ENCODE measurements around the gene C3orf80.
A peak's percentile ranks its signal among the peaks of the same experiment; 100 is the strongest.
"Not testable (repeated sequence)": the region's sequence is repeated elsewhere in the genome, so short reads cannot be mapped to it uniquely, and the experiment has no call there.

C3orf80 gene

GRCh38 chr3:160226026-160226907 lies 1.0 kb downstream of the C3orf80 start:
- Histone ChIP-seq H3K4me1 (ENCODE audit: control insufficient read depth in 1 of 2, insufficient read depth in 1 of 2, low read depth in 1 of 2, low read length in 1 of 2) (peaks cover 13 to 32% of the 10 kb centered on the region in 2 experiments), H3K27ac (no peak overlapping the region), H3K9me3 (no peaks in the 10 kb centered on the region), H3K36me3 (no peaks in the 10 kb centered on the region), H3K4me3 (ENCODE audit: low read depth in 1 of 2, low read length in 1 of 2) (peak overlapping the region; percentile 21 to 34), H3K27me3 (peaks cover 85% of the 10 kb centered on the region)
- no peak for TF ChIP-seq CTCF (IDR thresholded peaks at IDR 0.05)

- no peak for TF ChIP-seq CTCF (IDR thresholded peaks at IDR 0.05)
- no peaks in the 10 kb centered on the region for H3K36me3 ChIP-seq
- H3K9me3 ChIP-seq, result no peaks in the 10 kb centered on the region
- H3K27ac ChIP-seq, result no peak overlapping the region
- peaks cover 73% of the 10 kb centered on the region for H3K27me3 ChIP-seq
- H3K4me3 ChIP-seq (ENCODE audit: low read depth in 1 of 2, low read length in 1 of 2), result no peak overlapping the region
- H3K4me1 ChIP-seq (ENCODE audit: control insufficient read depth in 1 of 2, insufficient read depth in 1 of 2, low read depth in 1 of 2, low read length in 1 of 2), result peaks cover 13 to 32% of the 10 kb centered on the region in 2 experiments
Observed at GRCh38 chr3:160227419-160227818, 2.2 kb downstream of the C3orf80 start.

GRCh38 chr3:160232014-160232413 lies 6.8 kb downstream of the C3orf80 start:
- Histone ChIP-seq H3K4me1 (ENCODE audit: control insufficient read depth in 1 of 2, insufficient read depth in 1 of 2, low read depth in 1 of 2, low read length in 1 of 2) (peaks cover 0 to 2% of the 10 kb centered on the region in 2 experiments), H3K36me3 (no peaks in the 10 kb centered on the region), H3K27me3 (peaks cover 27% of the 10 kb centered on the region), H3K27ac (no peak overlapping the region), H3K9me3 (no peaks in the 10 kb centered on the region), H3K4me3 (ENCODE audit: low read depth in 1 of 2, low read length in 1 of 2) (no peak overlapping the region)
- no peak for TF ChIP-seq CTCF (IDR thresholded peaks at IDR 0.05)

- not testable (repeated sequence) for H3K36me3 ChIP-seq; H3K27ac ChIP-seq; H3K4me1 ChIP-seq (ENCODE audit: control insufficient read depth in 1 of 2, insufficient read depth in 1 of 2, low read depth in 1 of 2, low read length in 1 of 2); H3K27me3 ChIP-seq; H3K9me3 ChIP-seq; H3K4me3 ChIP-seq (ENCODE audit: low read depth in 1 of 2, low read length in 1 of 2)
Observed at GRCh38 chr3:160240719-160241118, 15.5 kb downstream of the C3orf80 start.

GRCh38 chr3:160245261-160245800 lies 20.1 kb downstream of the C3orf80 start:
- Histone ChIP-seq H3K27me3 (no peaks in the 10 kb centered on the region), H3K4me1 (ENCODE audit: control insufficient read depth in 1 of 2, insufficient read depth in 1 of 2, low read depth in 1 of 2, low read length in 1 of 2) (no peaks in the 10 kb centered on the region), H3K36me3 (no peaks in the 10 kb centered on the region), H3K4me3 (ENCODE audit: low read depth in 1 of 2, low read length in 1 of 2) (no peak overlapping the region), H3K9me3 (no peaks in the 10 kb centered on the region), H3K27ac (no peak overlapping the region)
- TF ChIP-seq CTCF (IDR thresholded peaks at IDR 0.05), result no peak

- Histone ChIP-seq H3K36me3 (no peaks in the 10 kb centered on the region), H3K9me3 (no peaks in the 10 kb centered on the region), H3K4me1 (ENCODE audit: control insufficient read depth in 1 of 2, insufficient read depth in 1 of 2, low read depth in 1 of 2, low read length in 1 of 2) (no peaks in the 10 kb centered on the region), H3K27me3 (no peaks in the 10 kb centered on the region), H3K27ac (no peak overlapping the region), H3K4me3 (ENCODE audit: low read depth in 1 of 2, low read length in 1 of 2) (no peak overlapping the region)
- TF ChIP-seq CTCF (IDR thresholded peaks at IDR 0.05), result no peak
Observed at GRCh38 chr3:160247766-160248165, 22.5 kb downstream of the C3orf80 start.

Measured in neutrophil (primary cell).